Adrenal gland (tissue), 5 donors: ENCODE data around the gene ADCY2.

ENCODE experiments used
- CTCF ChIP-seq, 6 experiments: fragments of 450-650 bp in 4 of 6; fragments of 200-600 bp in 2 of 6; sonication (generic) in 1 of 6; IDR thresholded peaks; 1 replicate in 5 of 6; 2 replicates in 1 of 6; pipeline versions ENCODE4 v1.5.1 to v1.8.0; 2016 to 2021; ENCODE audit warnings: antibody characterized with exemption in 6 of 6, mild to moderate bottlenecking in 2 of 6, moderate library complexity in 1 of 6
- POLR2A ChIP-seq, 2 donors: fragments of 450-650 bp; IDR thresholded peaks; one replicate each; pipeline ENCODE4 v1.6.1; 2017; ENCODE audit warnings: antibody characterized with exemption in 2 of 2, mild to moderate bottlenecking in 2 of 2, moderate library complexity in 1 of 2
- donor health status: DM: no; HTN: no; CAD: no.

- TF ChIP-seq CTCF (IDR thresholded peaks at IDR 0.05) (no peak), POLR2A (IDR thresholded peaks at IDR 0.05) (no peak)
Observed at GRCh38 chr5:7874639-7875038, 478.7 kb downstream of the ADCY2 start.
